Caco-2 (cell line): ENCODE results near the gene SLC16A8. TPM values are rescaled to one million over a fixed set of nuclear protein-coding genes. Genes with fewer than 3 reads are reported as not detected.

Experiments
- BruUV-seq: library from RNA; stranded (reverse); fragments of 400-500 nt; replicated peaks from 2 replicates; lab custom pipeline; 2021; lab: Mats Ljungman, UMichigan
- CTCF ChIA-PET: fragments of 300-600 bp; sonication (Branson Sonifier 250); formaldehyde crosslinking; loops from one replicate; lab custom pipeline; 2022; ENCODE audit warnings: antibody characterized with exemption; lab: Charles Lee
- POLR2A ChIA-PET: fragments of 300-600 bp; sonication (Branson Sonifier 250); formaldehyde crosslinking; loops from one replicate; lab custom pipeline; 2022; ENCODE audit warnings: antibody characterized with exemption; lab: Charles Lee
- DNase-seq, 2 experiments: peaks; one replicate each; pipeline versions ENCODE4 v3.0.0 to v3.0.0-alpha.2; 2020 to 2022
- H3K27me3 ChIP-seq: replicated peaks from 2 replicates; pipeline ENCODE4 v1.6.0; 2011; ENCODE audit warnings: low read length; ENCODE audit not compliant: control insufficient read depth, insufficient read depth
- H3K36me3 ChIP-seq: 2 replicates; pipeline ENCODE4 v1.5.1; 2011; ENCODE audit warnings: low read length; ENCODE audit not compliant: control insufficient read depth, insufficient read depth
- H3K4me1 ChIP-seq: fragments of 250-450 bp; sonication (Bioruptor Pico); 2 replicates; pipeline ENCODE4 v1.5.1; 2020; ENCODE audit warnings: mild to moderate bottlenecking
- H3K4me3 ChIP-seq: 2 replicates; pipeline ENCODE4 v1.5.1; 2011; ENCODE audit warnings: low read depth, mild to moderate bottlenecking, control low read depth, low read length
- H3K9me3 ChIP-seq: fragments of 250-450 bp; sonication (Bioruptor Pico); 2 replicates; pipeline ENCODE4 v1.5.1; 2020; ENCODE audit warnings: mild to moderate bottlenecking, moderate library complexity
- H3K27ac Mint-ChIP-seq: one replicate; pipeline ENCODE4 v1.8.0; 2022; ENCODE audit warnings: mixed read lengths; ENCODE audit not compliant: unreplicated experiment
- H3K27me3 Mint-ChIP-seq: one replicate; pipeline ENCODE4 v1.8.0; 2022; ENCODE audit warnings: mixed read lengths; ENCODE audit not compliant: insufficient read depth, unreplicated experiment
- H3K36me3 Mint-ChIP-seq: one replicate; pipeline ENCODE4 v1.8.0; 2022; ENCODE audit warnings: mild to moderate bottlenecking, mixed read lengths; ENCODE audit not compliant: insufficient read depth, unreplicated experiment
- H3K4me1 Mint-ChIP-seq: one replicate; pipeline ENCODE4 v1.8.0; 2022; ENCODE audit warnings: low read depth, mixed read lengths; ENCODE audit not compliant: unreplicated experiment
- H3K4me3 Mint-ChIP-seq: one replicate; pipeline ENCODE4 v1.8.0; 2022; ENCODE audit warnings: mild to moderate bottlenecking, moderate library complexity, mixed read lengths; ENCODE audit not compliant: unreplicated experiment
- H3K9me3 Mint-ChIP-seq: one replicate; pipeline ENCODE4 v1.8.0; 2022; ENCODE audit warnings: mixed read lengths; ENCODE audit not compliant: unreplicated experiment
- intact Hi-C: fragments of 100-400 bp; cut with micrococcal nuclease; formaldehyde crosslinking; loops from one replicate; pipeline ENCODE4 v1.10.0; 2022; ENCODE audit not compliant: unreplicated experiment
- total RNA-seq: library from RNA; stranded (reverse); gene quantifications from 2 replicates; pipeline ENCODE4 v1.2.3, GENCODE V29; 2022
- TF ChIP-seq, protein P1 (sequence below), 2 experiments: fragments of 200-600 bp in 1 of 2; IDR thresholded peaks; 1 replicate in 1 of 2; 2 replicates in 1 of 2; pipeline versions ENCODE4 v1.5.1 to v1.8.0; 2011 to 2022; ENCODE audit warnings: antibody characterized with exemption in 1 of 2, control low read depth in 1 of 2, inconsistent platforms in 1 of 2, low read depth in 1 of 2, low read length in 1 of 2, mild to moderate bottlenecking in 1 of 2, moderate library complexity in 1 of 2; ENCODE audit not compliant: insufficient read depth in 1 of 2, severe bottlenecking in 1 of 2, unreplicated experiment in 1 of 2

Gene SLC16A8
- total RNA-seq, 1 experiment from 2014 or later = not detected

DNA sequence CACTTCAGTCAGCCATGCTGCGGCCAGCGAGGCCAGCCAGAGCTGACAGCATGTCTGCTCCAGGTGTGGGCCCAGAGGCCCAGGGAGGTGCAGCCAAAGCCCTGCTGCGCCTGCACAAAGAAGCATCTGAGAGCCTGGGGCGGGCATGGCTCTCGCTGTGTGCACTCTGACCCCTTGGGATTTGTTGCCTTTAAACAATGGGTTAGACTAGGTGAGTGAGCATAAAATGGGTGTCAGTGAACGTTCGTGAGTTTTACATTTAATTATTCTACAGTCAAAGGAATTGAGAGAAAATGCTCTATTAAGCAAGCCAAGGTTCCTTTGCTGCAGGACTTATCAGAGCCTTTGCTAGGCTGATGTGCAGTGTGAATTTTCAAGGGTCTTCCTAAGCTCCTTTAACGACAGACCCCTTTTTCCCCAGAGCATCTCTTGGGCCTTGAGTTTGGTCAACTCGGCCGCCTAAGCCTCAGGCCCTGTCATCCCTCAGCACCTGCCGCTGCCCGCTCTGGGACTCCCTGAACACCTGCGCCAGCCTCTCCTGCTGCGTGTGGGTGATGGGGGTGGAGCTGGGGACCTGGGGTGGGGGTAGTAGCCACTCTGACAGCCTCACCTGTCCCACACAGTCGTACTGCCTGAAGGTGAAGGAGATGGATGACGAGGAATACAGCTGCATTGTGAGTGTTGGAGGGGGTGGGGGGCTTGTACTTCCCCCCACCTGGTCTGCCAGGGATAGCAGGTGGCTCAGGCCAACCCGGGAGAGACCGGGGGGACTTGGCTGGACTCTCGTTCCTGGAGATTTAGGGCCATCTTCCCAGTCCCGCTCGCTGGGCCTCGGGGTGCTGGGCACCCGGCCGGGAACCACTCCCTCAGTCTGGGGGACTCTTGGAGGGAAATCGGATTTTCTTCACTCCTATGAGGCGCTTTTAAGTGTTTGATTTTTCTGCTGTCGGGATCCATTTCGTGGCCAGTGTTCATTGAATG is 10.5 kb downstream of the SLC16A8 start:
- Mint-ChIP-seq H3K36me3 (peaks cover 6% of the 10 kb centered on the region), H3K9me3 (no peaks in the 10 kb centered on the region), H3K27me3 (no peaks in the 10 kb centered on the region), H3K4me1 (no peaks in the 10 kb centered on the region), H3K4me3 (no peak overlapping the region), H3K27ac (no peak overlapping the region)
- TF ChIP-seq, protein P1, sequence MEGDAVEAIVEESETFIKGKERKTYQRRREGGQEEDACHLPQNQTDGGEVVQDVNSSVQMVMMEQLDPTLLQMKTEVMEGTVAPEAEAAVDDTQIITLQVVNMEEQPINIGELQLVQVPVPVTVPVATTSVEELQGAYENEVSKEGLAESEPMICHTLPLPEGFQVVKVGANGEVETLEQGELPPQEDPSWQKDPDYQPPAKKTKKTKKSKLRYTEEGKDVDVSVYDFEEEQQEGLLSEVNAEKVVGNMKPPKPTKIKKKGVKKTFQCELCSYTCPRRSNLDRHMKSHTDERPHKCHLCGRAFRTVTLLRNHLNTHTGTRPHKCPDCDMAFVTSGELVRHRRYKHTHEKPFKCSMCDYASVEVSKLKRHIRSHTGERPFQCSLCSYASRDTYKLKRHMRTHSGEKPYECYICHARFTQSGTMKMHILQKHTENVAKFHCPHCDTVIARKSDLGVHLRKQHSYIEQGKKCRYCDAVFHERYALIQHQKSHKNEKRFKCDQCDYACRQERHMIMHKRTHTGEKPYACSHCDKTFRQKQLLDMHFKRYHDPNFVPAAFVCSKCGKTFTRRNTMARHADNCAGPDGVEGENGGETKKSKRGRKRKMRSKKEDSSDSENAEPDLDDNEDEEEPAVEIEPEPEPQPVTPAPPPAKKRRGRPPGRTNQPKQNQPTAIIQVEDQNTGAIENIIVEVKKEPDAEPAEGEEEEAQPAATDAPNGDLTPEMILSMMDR (IDR thresholded peaks at IDR 0.05; ENCODE audit: insufficient read depth in 1 of 2, low read depth in 1 of 2, low read length in 1 of 2, severe bottlenecking in 1 of 2, unreplicated experiment in 1 of 2) = no peak
- no peak overlapping the region for H3K4me3 ChIP-seq
- no peaks in the 10 kb centered on the region for H3K9me3 ChIP-seq
- CTCF ChIA-PET = no interaction called here
- POLR2A ChIA-PET = no interaction called here
- no peak for DNase-seq
- H3K4me1 ChIP-seq = no peaks in the 10 kb centered on the region
- no peaks in the 10 kb centered on the region for H3K27me3 ChIP-seq
- intact Hi-C loops = no loop called here
- no TSS peak for BruUV-seq
- H3K36me3 ChIP-seq = peaks cover 4% of the 10 kb centered on the region

DNA sequence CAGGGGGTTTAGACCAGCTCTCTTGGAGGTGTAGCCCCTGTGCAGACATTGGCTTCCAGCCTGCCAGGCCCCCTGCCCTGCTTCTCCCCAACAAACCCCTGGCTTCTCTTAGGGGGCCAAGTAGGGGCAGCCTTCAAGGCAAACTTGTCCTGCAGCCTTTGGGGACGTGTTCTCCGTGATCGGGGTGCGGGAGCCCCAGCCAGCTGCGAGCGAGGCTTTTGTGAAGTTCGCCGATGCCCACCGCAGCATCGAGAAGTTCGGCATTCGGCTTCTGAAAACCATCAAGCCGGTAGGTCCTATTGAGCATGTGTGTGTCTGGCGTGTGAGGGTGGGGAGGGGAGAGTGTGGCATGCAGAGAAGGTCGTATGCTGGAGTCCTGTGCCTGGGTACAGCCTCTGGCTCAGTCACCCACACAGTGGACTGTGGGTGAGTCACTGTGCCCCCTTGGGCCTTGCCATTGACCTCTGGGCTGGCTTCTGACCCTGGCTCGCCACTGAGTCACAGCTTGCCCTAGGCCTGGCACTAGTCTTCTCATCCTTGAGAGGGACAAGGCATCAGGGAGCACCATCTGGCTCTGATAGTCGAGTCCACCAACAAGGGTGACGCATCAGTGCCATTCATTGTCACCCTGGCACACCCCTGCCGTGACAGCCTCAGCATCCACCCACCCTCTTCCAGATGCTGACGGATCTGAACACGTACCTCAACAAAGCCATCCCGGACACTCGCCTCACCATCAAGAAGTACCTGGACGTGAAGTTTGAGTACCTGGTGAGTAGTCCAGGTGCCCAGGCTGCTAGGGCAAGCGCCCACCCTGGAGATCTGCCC is 11.4 kb downstream of the SLC16A8 start:
- Mint-ChIP-seq H3K4me1 (no peaks in the 10 kb centered on the region), H3K27me3 (no peaks in the 10 kb centered on the region), H3K4me3 (no peak overlapping the region), H3K36me3 (peaks cover 12% of the 10 kb centered on the region), H3K27ac (no peak overlapping the region), H3K9me3 (no peaks in the 10 kb centered on the region)
- H3K4me3 ChIP-seq = no peak overlapping the region
- intact Hi-C loops = no loop called here
- POLR2A ChIA-PET = no interaction called here
- DNase-seq = no peak
- H3K36me3 ChIP-seq = peaks cover 4% of the 10 kb centered on the region
- H3K4me1 ChIP-seq = no peaks in the 10 kb centered on the region
- no TSS peak for BruUV-seq
- no peaks in the 10 kb centered on the region for H3K27me3 ChIP-seq
- CTCF ChIA-PET = interaction anchor here (1.1 kb wide), 1 partner anchor 20 kb away, joined by 3 read pairs; no protein-coding TSS in a partner anchor
- no peaks in the 10 kb centered on the region for H3K9me3 ChIP-seq
- TF ChIP-seq, protein P1 (IDR thresholded peaks at IDR 0.05; ENCODE audit: insufficient read depth in 1 of 2, low read depth in 1 of 2, low read length in 1 of 2, severe bottlenecking in 1 of 2, unreplicated experiment in 1 of 2) = no peak
